Cardiac muscle cell (in vitro differentiated cells and primary cell): ENCODE results near the gene SNX9. TPM values are rescaled to one million over a fixed set of nuclear protein-coding genes. Genes with fewer than 3 reads are reported as not detected.
"Not testable (repeated sequence)": the region's sequence is repeated elsewhere in the genome, so short reads cannot be mapped to it uniquely, and the experiment has no call there.

Experiments used
- DNase-seq, 2 donors: peaks; one replicate each; pipeline versions ENCODE4 v3.0.0 to v3.0.0-alpha.2; 2010 to 2017; ENCODE audit warnings: low read depth in 1 of 2, low spot score in 1 of 2
- H3K27ac ChIP-seq: fragments of 200-600 bp; sonication (generic); 2 replicates; pipeline ENCODE4 v1.5.1; 2016
- H3K27me3 ChIP-seq: fragments of 200-600 bp; sonication (generic); 2 replicates; pipeline ENCODE4 v1.6.0; 2016; ENCODE audit warnings: control low read depth
- H3K36me3 ChIP-seq: fragments of 200-600 bp; sonication (generic); 2 replicates; pipeline ENCODE4 v1.5.1; 2016; ENCODE audit warnings: control low read depth
- H3K4me1 ChIP-seq: fragments of 200-600 bp; sonication (generic); 2 replicates; pipeline ENCODE4 v1.8.1; 2017; ENCODE audit warnings: low read depth, mild to moderate bottlenecking, mixed run types
- H3K4me3 ChIP-seq: fragments of 200-600 bp; sonication (generic); 2 replicates; pipeline ENCODE4 v1.5.1; 2016; ENCODE audit warnings: mild to moderate bottlenecking
- H3K9me3 ChIP-seq: fragments of 200-600 bp; sonication (generic); 2 replicates; pipeline ENCODE4 v1.5.1; 2017; ENCODE audit warnings: low read depth, mild to moderate bottlenecking, control low read depth
- CTCF ChIP-seq: IDR thresholded peaks from 2 replicates; pipeline ENCODE4 v1.5.1; 2012; ENCODE audit warnings: low read depth, mild to moderate bottlenecking, low read length
- polyA plus RNA-seq: library from polyadenylated mRNA; unstranded; fragments of >200 nt; fragmentation: Nextera tagmentation; extraction: Ambion mirVana; gene quantifications from 2 replicates; pipeline ENCODE4 v1.2.1, GENCODE V29; 2016
- total RNA-seq: library from RNA; depleted of rRNA; stranded (reverse); fragments of >200 nt; gene quantifications from 2 replicates; pipeline ENCODE4 v1.2.3, GENCODE V29; 2016

Gene SNX9
- total and polyA plus RNA-seq, 2 experiments from 2014 or later = 23.9 to 27.0 TPM

GRCh38 chr6:157935786-157936185, 112.7 kb downstream of the SNX9 start:
- H3K9me3 ChIP-seq = no peaks in the 10 kb centered on the region
- peaks cover 54% of the 10 kb centered on the region for H3K36me3 ChIP-seq
- DNase-seq = no peak
- no peaks in the 10 kb centered on the region for H3K27me3 ChIP-seq
- no peak overlapping the region for H3K4me3 ChIP-seq
- TF ChIP-seq CTCF = no peak
- no peaks in the 10 kb centered on the region for H3K4me1 ChIP-seq
- H3K27ac ChIP-seq = no peak overlapping the region

- DNase-seq = no peak
- no peaks in the 10 kb centered on the region for H3K9me3 ChIP-seq
- no peak for TF ChIP-seq CTCF
- no peaks in the 10 kb centered on the region for H3K27me3 ChIP-seq
- peaks cover 4% of the 10 kb centered on the region for H3K4me1 ChIP-seq
- H3K4me3 ChIP-seq = no peak overlapping the region
- H3K36me3 ChIP-seq = peaks cover 60% of the 10 kb centered on the region
- no peak overlapping the region for H3K27ac ChIP-seq
These were observed 114.3 kb downstream of the SNX9 start for GRCh38 chr6:157937318-157937717.

- no peak overlapping the region for H3K4me3 ChIP-seq
- no peaks in the 10 kb centered on the region for H3K27me3 ChIP-seq
- no peaks in the 10 kb centered on the region for H3K9me3 ChIP-seq
- TF ChIP-seq CTCF = no peak
- H3K36me3 ChIP-seq = peaks cover 58% of the 10 kb centered on the region
- H3K27ac ChIP-seq = no peak overlapping the region
- no peak for DNase-seq
- peaks cover 10% of the 10 kb centered on the region for H3K4me1 ChIP-seq
These were observed 114.9 kb downstream of the SNX9 start for GRCh38 chr6:157937916-157938315.

GRCh38 chr6:157940375-157941036, 117.5 kb downstream of the SNX9 start:
- DNase-seq, H3K9me3 ChIP-seq, H3K27me3 ChIP-seq, H3K27ac ChIP-seq, H3K4me3 ChIP-seq: not testable (repeated sequence)
- Histone ChIP-seq H3K36me3 (peaks cover 59% of the 10 kb centered on the region), H3K4me1 (peaks cover 18% of the 10 kb centered on the region)

- Histone ChIP-seq H3K4me1 (peaks cover 18% of the 10 kb centered on the region), H3K36me3 (peaks cover 52% of the 10 kb centered on the region), H3K27me3 (no peaks in the 10 kb centered on the region), H3K27ac (no peak overlapping the region), H3K4me3 (no peak overlapping the region), H3K9me3 (no peaks in the 10 kb centered on the region)
- TF ChIP-seq CTCF = no peak
- DNase-seq = no peak
These were observed 118.2 kb downstream of the SNX9 start for GRCh38 chr6:157941101-157941863.

GRCh38 chr6:157942351-157942750, 119.3 kb downstream of the SNX9 start:
- Histone ChIP-seq H3K9me3 (no peaks in the 10 kb centered on the region), H3K36me3 (peaks cover 41% of the 10 kb centered on the region), H3K4me1 (peaks cover 18% of the 10 kb centered on the region), H3K27me3 (no peaks in the 10 kb centered on the region), H3K4me3 (no peak overlapping the region), H3K27ac (no peak overlapping the region)
- no peak for DNase-seq
- no peak for TF ChIP-seq CTCF
